ENCODE results near the gene CHRNB4.
"Not testable (repeated sequence)": the region's sequence is repeated elsewhere in the genome, so short reads cannot be mapped to it uniquely, and the experiment has no call there.

CHRNB4 gene, protein sequence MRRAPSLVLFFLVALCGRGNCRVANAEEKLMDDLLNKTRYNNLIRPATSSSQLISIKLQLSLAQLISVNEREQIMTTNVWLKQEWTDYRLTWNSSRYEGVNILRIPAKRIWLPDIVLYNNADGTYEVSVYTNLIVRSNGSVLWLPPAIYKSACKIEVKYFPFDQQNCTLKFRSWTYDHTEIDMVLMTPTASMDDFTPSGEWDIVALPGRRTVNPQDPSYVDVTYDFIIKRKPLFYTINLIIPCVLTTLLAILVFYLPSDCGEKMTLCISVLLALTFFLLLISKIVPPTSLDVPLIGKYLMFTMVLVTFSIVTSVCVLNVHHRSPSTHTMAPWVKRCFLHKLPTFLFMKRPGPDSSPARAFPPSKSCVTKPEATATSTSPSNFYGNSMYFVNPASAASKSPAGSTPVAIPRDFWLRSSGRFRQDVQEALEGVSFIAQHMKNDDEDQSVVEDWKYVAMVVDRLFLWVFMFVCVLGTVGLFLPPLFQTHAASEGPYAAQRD

GRCh38 chr15:78641102-78641748, at the start of gene CHRNB4:
Gene CHRNB4 (minus strand): TSS chr15:78641210. CDS start chr15:78641133, 77 bp downstream.
- peak; percentile 23 to 47 for DNase-seq
- Mint-ChIP-seq H3K4me1 (peaks cover 16% of the 10 kb centered on the region), H3K4me3 (peak within 1 kb of the TSS; percentile 75 to 81), H3K27ac (no peak within 1 kb of the TSS), H3K9me3 (no peaks in the 10 kb centered on the region), H3K27me3 (peaks cover 23% of the 10 kb centered on the region)
- ATAC-seq: peak; percentile 83

DNA sequence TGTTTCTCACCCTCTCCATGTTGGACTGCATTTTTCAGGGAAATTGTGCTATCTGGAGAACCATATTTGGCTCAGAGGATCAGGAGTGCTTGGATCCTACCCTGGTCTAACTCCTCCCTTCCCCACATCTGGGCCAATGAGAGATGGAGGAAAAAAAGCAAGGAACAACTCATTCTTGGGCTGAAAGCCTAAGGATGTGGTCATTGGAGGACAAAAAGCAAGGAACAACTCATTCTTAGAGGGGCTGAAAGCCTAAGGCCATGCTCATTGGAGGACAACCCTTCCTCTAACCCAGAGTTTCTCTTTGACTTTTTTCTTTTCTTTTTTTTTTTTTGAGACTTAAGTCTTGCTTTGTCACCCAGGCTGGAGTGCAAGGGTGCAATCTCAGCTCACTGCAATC, 48.6 kb upstream of the CHRNB4 start:
- peaks cover 10% of the 10 kb centered on the region for H3K4me1 Mint-ChIP-seq
- DNase-seq (no peak), ATAC-seq (no peak)
- H3K9me3 Mint-ChIP-seq: no peaks in the 10 kb centered on the region
- no peak overlapping the region for H3K4me3 Mint-ChIP-seq
- no peak overlapping the region for H3K27ac Mint-ChIP-seq
- no peaks in the 10 kb centered on the region for H3K27me3 Mint-ChIP-seq

DNA sequence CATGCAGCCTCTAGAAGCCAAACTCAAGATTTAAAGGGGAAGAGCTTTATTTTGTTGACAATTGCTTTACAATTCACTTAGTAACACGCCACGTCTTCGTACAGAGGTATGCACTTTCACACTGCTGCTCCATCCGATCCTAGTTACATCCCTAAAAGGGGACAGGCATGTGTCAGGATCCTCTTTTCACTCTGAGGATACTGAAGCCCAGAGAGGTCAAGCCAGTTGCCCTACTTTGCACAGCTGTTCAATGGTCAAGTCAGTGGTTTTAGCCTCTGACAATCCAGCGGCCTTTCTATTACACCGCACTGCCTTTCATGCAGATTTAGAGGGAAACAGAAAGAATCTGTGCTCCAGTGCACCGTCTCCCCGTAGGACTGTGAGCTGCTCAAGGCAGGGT, 44.9 kb upstream of the CHRNB4 start:
- no peak overlapping the region for H3K27ac Mint-ChIP-seq
- no peaks in the 10 kb centered on the region for H3K9me3 Mint-ChIP-seq
- peaks cover 10% of the 10 kb centered on the region for H3K4me1 Mint-ChIP-seq
- no peaks in the 10 kb centered on the region for H3K27me3 Mint-ChIP-seq
- no peak for ATAC-seq
- H3K4me3 Mint-ChIP-seq: no peak overlapping the region
- no peak for DNase-seq

DNA sequence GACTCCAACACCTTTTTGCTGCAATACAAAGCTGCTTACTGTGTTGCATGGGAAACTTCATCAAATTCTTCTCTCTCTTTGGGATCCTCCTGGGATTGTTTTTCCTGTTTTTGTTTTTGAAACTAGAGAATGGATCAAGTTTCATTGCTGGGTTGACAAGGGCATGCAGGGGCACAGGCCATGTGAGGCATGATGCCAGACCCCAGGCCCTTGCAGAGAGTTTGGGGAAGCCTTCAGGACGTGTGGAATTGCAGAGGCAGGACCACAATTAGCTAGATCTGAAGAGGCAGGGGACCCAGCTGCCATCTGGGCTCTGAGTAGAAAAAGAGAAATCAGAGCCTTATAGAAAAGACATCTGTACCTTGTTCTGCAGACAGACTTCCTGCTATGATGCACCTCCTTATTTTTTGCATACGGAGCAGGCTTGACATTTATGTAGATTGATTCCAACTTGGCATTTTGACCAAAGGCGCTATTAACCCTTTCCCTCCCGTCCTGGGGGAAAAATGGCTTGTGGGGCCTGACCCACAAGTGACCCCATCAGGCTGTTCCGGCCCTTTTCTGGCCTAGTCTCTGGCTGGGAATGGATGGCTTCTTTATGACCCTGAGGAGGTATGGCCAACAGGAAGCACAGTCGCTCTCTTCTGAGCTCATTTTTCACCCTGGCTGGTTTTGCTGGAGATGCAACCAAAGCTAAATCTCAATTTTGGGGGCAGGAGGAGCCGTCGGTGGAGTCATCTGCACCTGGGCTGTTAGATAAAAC, 44.3 kb upstream of the CHRNB4 start:
- no peak for ATAC-seq
- no peak overlapping the region for H3K4me3 Mint-ChIP-seq
- H3K27ac Mint-ChIP-seq: no peak overlapping the region
- no peaks in the 10 kb centered on the region for H3K9me3 Mint-ChIP-seq
- peaks cover 10% of the 10 kb centered on the region for H3K4me1 Mint-ChIP-seq
- no peak for DNase-seq
- no peaks in the 10 kb centered on the region for H3K27me3 Mint-ChIP-seq

GRCh38 chr15:78684657-78685056, 43.6 kb upstream of the CHRNB4 start:
- Mint-ChIP-seq H3K4me1 (peaks cover 10% of the 10 kb centered on the region), H3K4me3 (no peak overlapping the region), H3K9me3 (no peaks in the 10 kb centered on the region), H3K27me3 (no peaks in the 10 kb centered on the region), H3K27ac (no peak overlapping the region)
- ATAC-seq (no peak), DNase-seq (no peak)

- not testable (repeated sequence) for H3K27me3 Mint-ChIP-seq, H3K27ac Mint-ChIP-seq, ATAC-seq, DNase-seq, H3K9me3 Mint-ChIP-seq, H3K4me3 Mint-ChIP-seq
- H3K4me1 Mint-ChIP-seq: peaks cover 10% of the 10 kb centered on the region
Measured at GRCh38 chr15:78683599-78683998, 42.6 kb upstream of the CHRNB4 start.

- Mint-ChIP-seq H3K9me3 (no peaks in the 10 kb centered on the region), H3K27me3 (no peaks in the 10 kb centered on the region), H3K4me1 (peaks cover 10% of the 10 kb centered on the region), H3K27ac (no peak overlapping the region), H3K4me3 (no peak overlapping the region)
- ATAC-seq (no peak), DNase-seq (no peak)
Measured at GRCh38 chr15:78682693-78683410, 41.8 kb upstream of the CHRNB4 start.

- no peaks in the 10 kb centered on the region for H3K9me3 Mint-ChIP-seq
- DNase-seq (no peak), ATAC-seq (no peak)
- peaks cover 10% of the 10 kb centered on the region for H3K4me1 Mint-ChIP-seq
- H3K4me3 Mint-ChIP-seq: no peak overlapping the region
- no peaks in the 10 kb centered on the region for H3K27me3 Mint-ChIP-seq
- no peak overlapping the region for H3K27ac Mint-ChIP-seq
Measured at GRCh38 chr15:78682004-78682651, 41.1 kb upstream of the CHRNB4 start.

DNA sequence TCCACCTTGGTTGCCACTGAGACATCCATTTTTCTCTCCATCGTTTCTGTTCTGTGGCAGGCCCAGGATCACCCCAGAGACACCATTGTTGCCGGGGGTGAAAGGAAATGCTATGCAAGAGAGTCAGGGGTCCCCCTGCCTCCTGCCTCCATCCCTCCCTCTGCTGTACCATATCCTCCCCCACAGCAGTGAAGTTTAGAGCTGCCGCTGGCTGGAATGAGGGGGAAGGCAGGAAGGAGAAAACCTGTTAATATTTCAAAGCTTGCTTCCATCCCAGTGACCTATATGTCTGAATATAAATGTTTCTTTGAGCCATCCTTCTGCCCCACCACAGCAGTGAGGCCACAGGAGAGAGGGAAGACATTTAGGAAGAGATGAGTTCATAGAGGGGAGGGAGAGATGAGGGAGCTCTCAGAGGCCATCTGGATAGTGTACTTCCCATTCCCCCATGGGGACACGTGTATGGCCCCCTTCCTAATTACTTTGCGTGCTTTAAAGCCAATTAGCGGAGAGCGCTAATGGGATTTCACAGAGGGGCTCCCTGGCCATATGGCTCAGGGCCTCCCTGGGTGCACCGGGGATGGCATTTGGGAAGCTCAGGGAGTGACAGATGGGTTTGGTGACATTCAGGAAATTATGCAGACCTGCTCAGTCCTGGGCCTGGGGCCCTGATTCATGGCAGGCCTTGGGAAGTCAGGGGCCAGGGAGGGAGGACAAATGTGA, 40.4 kb upstream of the CHRNB4 start:
- peaks cover 10% of the 10 kb centered on the region for H3K4me1 Mint-ChIP-seq
- DNase-seq (no peak), ATAC-seq (no peak)
- no peak overlapping the region for H3K4me3 Mint-ChIP-seq
- peak overlapping the region in 1 of 2 donors; percentile 75 for H3K27ac Mint-ChIP-seq
- H3K9me3 Mint-ChIP-seq: no peaks in the 10 kb centered on the region
- H3K27me3 Mint-ChIP-seq: no peaks in the 10 kb centered on the region

- Mint-ChIP-seq H3K9me3 (no peaks in the 10 kb centered on the region), H3K27me3 (no peaks in the 10 kb centered on the region), H3K27ac (no peak overlapping the region), H3K4me3 (no peak overlapping the region), H3K4me1 (peaks cover 4% of the 10 kb centered on the region)
- DNase-seq (no peak), ATAC-seq (no peak)
Measured at GRCh38 chr15:78680431-78681075, 39.5 kb upstream of the CHRNB4 start.

DNA sequence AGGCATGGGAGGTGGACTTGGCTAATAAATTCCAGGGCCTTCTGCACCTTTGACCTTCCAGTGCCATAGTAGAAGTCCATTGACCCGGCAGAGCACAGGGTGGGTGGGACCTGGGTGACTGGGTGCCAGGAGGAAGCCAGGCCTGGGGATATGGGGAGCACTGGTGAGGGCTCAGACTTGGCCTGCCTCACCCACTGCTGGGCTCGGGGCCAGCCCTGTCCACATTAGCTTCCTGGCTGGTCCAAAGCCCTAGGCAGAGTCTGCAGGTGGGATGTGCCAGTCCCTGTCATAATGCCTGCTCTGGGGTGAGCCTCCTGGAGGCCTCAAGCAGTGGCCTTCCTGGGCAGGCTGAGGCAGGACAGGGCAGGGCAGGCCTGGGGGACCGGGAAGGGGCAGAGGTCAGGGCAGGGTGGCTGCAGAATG, 38.1 kb upstream of the CHRNB4 start:
- ATAC-seq: no peak
- H3K27ac Mint-ChIP-seq: no peak overlapping the region
- H3K4me3 Mint-ChIP-seq: no peak overlapping the region
- no peak for DNase-seq
- no peaks in the 10 kb centered on the region for H3K27me3 Mint-ChIP-seq
- H3K4me1 Mint-ChIP-seq: no peaks in the 10 kb centered on the region
- H3K9me3 Mint-ChIP-seq: no peaks in the 10 kb centered on the region

DNA sequence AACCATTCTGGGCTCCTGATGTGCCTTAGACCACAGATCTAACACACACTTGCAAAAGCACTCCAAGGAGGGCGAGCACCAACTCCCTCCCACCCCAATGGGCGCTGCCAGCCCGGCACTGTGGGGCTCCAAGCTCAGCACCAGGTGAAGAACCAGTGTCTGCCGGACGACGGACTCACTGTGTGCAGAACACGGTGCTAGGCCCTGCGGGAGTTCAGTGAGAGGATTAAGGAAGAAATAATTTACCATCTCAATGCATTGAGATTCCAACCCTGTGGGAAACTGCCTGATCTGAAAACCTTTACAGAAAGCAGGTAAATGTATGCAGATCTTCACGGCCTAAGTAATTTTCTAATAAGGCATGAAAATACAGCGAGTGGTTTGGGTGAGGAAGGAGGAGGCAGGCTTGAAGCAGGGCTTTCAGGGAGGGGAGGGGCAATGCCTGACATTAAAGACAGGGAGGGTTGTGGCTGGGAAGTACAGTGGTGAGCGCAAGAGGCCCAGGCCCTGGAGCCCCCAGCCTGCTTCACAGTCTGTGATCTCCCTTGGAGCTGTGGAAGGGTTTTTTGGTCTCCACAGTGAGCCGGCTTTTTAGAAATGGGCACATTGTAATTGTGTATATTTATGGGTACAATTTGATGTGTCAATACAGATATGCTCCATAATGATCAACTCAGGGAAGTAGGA, 35.6 kb upstream of the CHRNB4 start:
- no peak overlapping the region for H3K27ac Mint-ChIP-seq
- no peak overlapping the region for H3K4me3 Mint-ChIP-seq
- H3K9me3 Mint-ChIP-seq: no peaks in the 10 kb centered on the region
- no peaks in the 10 kb centered on the region for H3K4me1 Mint-ChIP-seq
- no peak for ATAC-seq
- no peak for DNase-seq
- no peaks in the 10 kb centered on the region for H3K27me3 Mint-ChIP-seq

DNA sequence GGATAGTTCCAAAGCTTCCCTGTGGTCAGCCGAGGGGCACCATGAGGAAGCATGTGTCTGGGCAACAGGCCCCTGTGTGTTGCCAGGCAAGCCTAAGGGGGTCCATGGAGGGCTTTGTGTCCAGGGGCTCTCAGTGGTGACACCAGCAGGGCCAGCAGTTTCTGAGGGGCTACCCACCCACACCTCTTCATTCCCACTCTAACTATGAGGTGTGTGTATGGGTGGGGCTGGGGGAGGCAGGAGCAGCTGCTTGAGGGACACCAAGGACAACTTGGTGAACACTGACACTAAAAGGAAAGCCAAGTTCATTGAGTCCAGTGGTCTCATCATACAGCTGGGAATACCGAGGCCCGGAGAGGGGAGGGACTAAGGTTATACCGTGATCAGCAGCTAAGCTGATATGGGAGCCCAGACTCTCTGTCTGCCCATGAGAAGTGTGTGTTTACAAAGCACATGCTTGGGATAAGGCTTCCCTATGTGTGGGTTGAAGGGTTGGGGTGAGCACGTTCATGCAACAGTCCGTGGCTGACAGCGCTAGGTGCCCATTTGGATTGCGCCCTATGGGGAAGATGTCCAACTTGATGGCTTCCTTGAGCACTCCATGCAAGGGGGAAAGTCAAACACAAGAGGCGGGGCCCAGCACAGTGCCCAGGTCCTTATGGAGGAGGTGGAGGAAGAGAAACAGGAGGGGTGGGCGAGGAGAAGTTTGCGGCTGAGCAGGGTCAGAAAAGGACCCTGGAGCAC, 34.8 kb upstream of the CHRNB4 start:
- no peaks in the 10 kb centered on the region for H3K27me3 Mint-ChIP-seq
- H3K4me1 Mint-ChIP-seq: no peaks in the 10 kb centered on the region
- no peak overlapping the region for H3K4me3 Mint-ChIP-seq
- ATAC-seq: no peak
- H3K27ac Mint-ChIP-seq: no peak overlapping the region
- DNase-seq: no peak
- H3K9me3 Mint-ChIP-seq: no peaks in the 10 kb centered on the region
